B cell (primary cell): ENCODE measurements around the gene ARHGAP45. TPM values are rescaled to one million over a fixed set of nuclear protein-coding genes. Genes with fewer than 3 reads are reported as not detected.

Experiments used
- ATAC-seq: fragments of 200-7000 bp; cut with Tn5 transposase; one replicate; pipeline ENCODE4 v1.10.0; 2021; ENCODE audit warnings: low read depth, mild to moderate bottlenecking, moderate number of reproducible peaks, moderate library complexity
- CTCF ChIA-PET: fragments of 350-600 bp; sonication (Branson Sonifier 250); formaldehyde crosslinking; loops from one replicate; lab custom pipeline; 2021; ENCODE audit warnings: antibody characterized with exemption, inconsistent platforms; lab: Charles Lee
- POLR2A ChIA-PET: fragments of 350-600 bp; sonication (Branson Sonifier 250); formaldehyde crosslinking; loops from one replicate; lab custom pipeline; 2021; ENCODE audit warnings: antibody characterized with exemption; lab: Charles Lee
- DNase-seq: peaks from one replicate; pipeline ENCODE4 v3.0.0; 2013
- H2AFZ ChIP-seq: 2 replicates; pipeline ENCODE4 v1.6.1; 2012; ENCODE audit warnings: mild to moderate bottlenecking, low read depth, low read length; ENCODE audit not compliant: insufficient read depth, poor library complexity, severe bottlenecking
- H3K27ac ChIP-seq, 2 donors: 1 replicate in 1 of 2; 2 replicates in 1 of 2; pipeline ENCODE4 v1.5.1; 2012 to 2013; ENCODE audit warnings: low read length in 2 of 2, mild to moderate bottlenecking in 2 of 2, moderate library complexity in 1 of 2
- H3K27me3 ChIP-seq, 4 experiments: fragments of 200-600 bp in 1 of 4; sonication (generic) in 1 of 4; replicated peaks in 1 of 4; 1 replicate in 2 of 4; 2 replicates in 2 of 4; pipeline versions ENCODE4 v1.6.1 to v1.7.0; 2013 to 2016; ENCODE audit warnings: low read length in 3 of 4, mild to moderate bottlenecking in 2 of 4, mixed read lengths in 1 of 4, moderate library complexity in 1 of 4; ENCODE audit not compliant: insufficient read depth in 4 of 4, control insufficient read depth in 3 of 4; ENCODE audit errors: control extremely low read depth in 1 of 4
- H3K36me3 ChIP-seq, 2 experiments: replicated peaks in 1 of 2; 1 replicate in 1 of 2; 2 replicates in 1 of 2; pipeline versions ENCODE4 v1.6.1 to v1.7.1; 2013; ENCODE audit warnings: low read length in 1 of 2; ENCODE audit not compliant: insufficient read depth in 2 of 2, control insufficient read depth in 1 of 2; ENCODE audit errors: control extremely low read depth in 1 of 2, extremely low read depth in 1 of 2
- H3K4me1 ChIP-seq, 2 donors: fragments of 200-600 bp in 1 of 2; sonication (generic) in 1 of 2; 1 replicate in 1 of 2; 2 replicates in 1 of 2; pipeline versions ENCODE4 v1.5.1 to v1.6.1; 2013 to 2017; ENCODE audit warnings: low read length in 2 of 2; ENCODE audit not compliant: control insufficient read depth in 2 of 2, insufficient read depth in 2 of 2
- H3K4me2 ChIP-seq: replicated peaks from 2 replicates; pipeline ENCODE3; 2012; ENCODE audit warnings: mild to moderate bottlenecking, low read depth, low read length; ENCODE audit not compliant: poor library complexity, severe bottlenecking
- H3K4me3 ChIP-seq, 5 experiments: fragments of 200-600 bp in 1 of 5; sonication (generic) in 1 of 5; 1 replicate in 3 of 5; 2 replicates in 2 of 5; pipeline versions ENCODE4 v1.5.1 to v1.7.0; 2011 to 2016; ENCODE audit warnings: low read length in 4 of 5, mild to moderate bottlenecking in 4 of 5, low read depth in 2 of 5, control low read depth in 1 of 5, moderate library complexity in 1 of 5; ENCODE audit not compliant: insufficient read depth in 1 of 5; ENCODE audit errors: control extremely low read depth in 1 of 5, extremely low read depth in 1 of 5
- H3K79me2 ChIP-seq: fragments of 200-600 bp; sonication (generic); one replicate; pipeline ENCODE4 v1.6.0; 2016; ENCODE audit warnings: low read length; ENCODE audit not compliant: control insufficient read depth, insufficient read depth
- H3K9ac ChIP-seq: fragments of 200-600 bp; sonication (generic); 2 replicates; pipeline ENCODE4 v1.6.1; 2017; ENCODE audit warnings: mild to moderate bottlenecking, low read length, moderate library complexity
- H3K9me3 ChIP-seq, 3 donors: one replicate each; pipeline versions ENCODE4 v1.6.1 to v1.7.1; 2013; ENCODE audit warnings: low read length in 2 of 3; ENCODE audit not compliant: control insufficient read depth in 2 of 3, insufficient read depth in 1 of 3; ENCODE audit errors: control extremely low read depth in 1 of 3
- H4K20me1 ChIP-seq: 2 replicates; pipeline ENCODE4 v1.6.0; 2012; ENCODE audit warnings: mild to moderate bottlenecking, low read length; ENCODE audit not compliant: insufficient read depth, control insufficient read depth, poor library complexity, severe bottlenecking
- H3K27ac Mint-ChIP-seq: one replicate; pipeline ENCODE4 v1.8.0; 2021; ENCODE audit warnings: mixed read lengths
- H3K27me3 Mint-ChIP-seq: one replicate; pipeline ENCODE4 v1.8.0; 2021; ENCODE audit warnings: mixed read lengths
- H3K4me1 Mint-ChIP-seq: one replicate; pipeline ENCODE4 v1.8.0; 2021; ENCODE audit warnings: mixed read lengths
- H3K4me3 Mint-ChIP-seq: one replicate; pipeline ENCODE4 v1.8.0; 2021; ENCODE audit warnings: mixed read lengths
- H3K9me3 Mint-ChIP-seq: one replicate; pipeline ENCODE4 v1.8.0; 2022; ENCODE audit warnings: mixed read lengths; ENCODE audit not compliant: insufficient read depth
- EZH2 ChIP-seq: IDR thresholded peaks from 2 replicates; pipeline ENCODE4 v1.6.1; 2012; ENCODE audit warnings: borderline replicate concordance, low read depth, mild to moderate bottlenecking, moderate library complexity, low read length; ENCODE audit not compliant: insufficient read depth, poor library complexity, severe bottlenecking
- WGBS: methylation state at CpG from one replicate; pipeline ENCODE4 v1.1.5; 2013; ENCODE audit warnings: missing lambda C conversion rate; ENCODE audit not compliant: insufficient coverage; 5-methylcytosine and 5-hydroxymethylcytosine counted together
- intact Hi-C: fragments of 100-400 bp; cut with micrococcal nuclease; formaldehyde crosslinking; loops from one replicate; pipeline ENCODE4 v1.10.0; 2022
- polyA plus RNA-seq: library from polyadenylated mRNA; depleted of rRNA; stranded (reverse); fragments of >200 nt; gene quantifications from 2 replicates; pipeline ENCODE4 v1.2.3, GENCODE V29; 2012
- total RNA-seq, 2 donors: library from RNA; stranded (reverse); fragments of 120-200 nt in 1 of 2; gene quantifications; 1 replicate in 1 of 2; 2 replicates in 1 of 2; pipeline versions ENCODE4 v1.2.3 to v1.2.4, GENCODE V29; 2013 to 2022
- TF ChIP-seq, protein P1 (sequence below): fragments of 200-600 bp; IDR thresholded peaks from one replicate; pipeline ENCODE4 v1.8.0; 2022; ENCODE audit warnings: antibody characterized with exemption, mild to moderate bottlenecking

The ARHGAP45 gene
- total and polyA plus RNA-seq, 2 donors (not counting 1 experiment from before 2014, with no cell fraction given): 488 to 490 TPM

DNA sequence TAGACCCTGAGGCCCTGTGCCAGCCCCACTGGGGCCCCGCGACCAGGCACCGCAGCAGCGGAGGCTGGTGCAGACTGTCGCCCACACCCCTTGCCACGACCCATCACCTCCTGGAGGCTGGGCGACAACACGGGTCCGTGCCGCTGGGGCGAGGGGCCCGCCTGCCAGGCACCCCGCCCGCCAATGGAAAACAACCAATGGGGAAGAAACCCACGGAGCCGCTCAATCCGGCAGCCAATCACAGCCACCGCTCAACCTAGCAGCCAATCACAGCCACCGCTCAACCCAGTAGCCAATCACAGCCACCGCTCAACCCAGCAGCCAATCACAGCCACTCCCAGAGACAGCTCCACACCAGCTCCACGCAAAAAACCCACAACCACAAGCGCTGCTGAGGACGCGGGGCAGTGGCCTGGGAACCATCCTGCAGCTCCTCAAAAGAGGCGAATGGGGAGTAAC is 66.5 kb downstream of the ARHGAP45 start:
- ChIA-PET CTCF (interaction anchor here (0.7 to 1.7 kb wide), 5 partner anchors 20 to 276 kb away, joined by 3 to 9 read pairs (median 3); no protein-coding TSS in a partner anchor), POLR2A (interaction anchor here (0.5 to 0.8 kb wide), 3 partner anchors 39 to 110 kb away, joined by 3 to 6 read pairs (median 3); no protein-coding TSS in a partner anchor)
- H3K9me3 ChIP-seq: peaks cover 0 to 5% (median 0%) of the 10 kb centered on the region in 3 donors
- ATAC-seq (peak; percentile 67), DNase-seq (peak; percentile 83)
- H3K4me1 ChIP-seq: peaks cover 42 to 58% of the 10 kb centered on the region in 2 donors
- peaks cover 67% of the 10 kb centered on the region for H3K79me2 ChIP-seq
- Mint-ChIP-seq H3K27me3 (no peaks in the 10 kb centered on the region), H3K4me1 (peaks cover 38% of the 10 kb centered on the region), H3K9me3 (no peaks in the 10 kb centered on the region), H3K27ac (peak overlapping the region; percentile 93), H3K4me3 (peak overlapping the region; percentile 90)
- 73% methylated on average over 25 of the region's 25 CpGs for WGBS
- H4K20me1 ChIP-seq: peaks cover 43% of the 10 kb centered on the region
- intact Hi-C loops: loop anchor here (2.0 to 5.0 kb wide), 2 partner anchors 21 to 59 kb away; no protein-coding TSS in a partner anchor
- peak overlapping the region; percentile 79 for H2AFZ ChIP-seq
- peak overlapping the region; percentile 95 for H3K4me2 ChIP-seq
- H3K4me3 ChIP-seq: peak overlapping the region in 4 of 5 experiments; percentile 70 to 92 (median 82)
- H3K36me3 ChIP-seq: no peaks in the 10 kb centered on the region
- H3K27ac ChIP-seq: peak overlapping the region; percentile 78 to 89
- H3K27me3 ChIP-seq: no peaks in the 10 kb centered on the region
- H3K9ac ChIP-seq: peak overlapping the region; percentile 87
- TF ChIP-seq, protein P1, sequence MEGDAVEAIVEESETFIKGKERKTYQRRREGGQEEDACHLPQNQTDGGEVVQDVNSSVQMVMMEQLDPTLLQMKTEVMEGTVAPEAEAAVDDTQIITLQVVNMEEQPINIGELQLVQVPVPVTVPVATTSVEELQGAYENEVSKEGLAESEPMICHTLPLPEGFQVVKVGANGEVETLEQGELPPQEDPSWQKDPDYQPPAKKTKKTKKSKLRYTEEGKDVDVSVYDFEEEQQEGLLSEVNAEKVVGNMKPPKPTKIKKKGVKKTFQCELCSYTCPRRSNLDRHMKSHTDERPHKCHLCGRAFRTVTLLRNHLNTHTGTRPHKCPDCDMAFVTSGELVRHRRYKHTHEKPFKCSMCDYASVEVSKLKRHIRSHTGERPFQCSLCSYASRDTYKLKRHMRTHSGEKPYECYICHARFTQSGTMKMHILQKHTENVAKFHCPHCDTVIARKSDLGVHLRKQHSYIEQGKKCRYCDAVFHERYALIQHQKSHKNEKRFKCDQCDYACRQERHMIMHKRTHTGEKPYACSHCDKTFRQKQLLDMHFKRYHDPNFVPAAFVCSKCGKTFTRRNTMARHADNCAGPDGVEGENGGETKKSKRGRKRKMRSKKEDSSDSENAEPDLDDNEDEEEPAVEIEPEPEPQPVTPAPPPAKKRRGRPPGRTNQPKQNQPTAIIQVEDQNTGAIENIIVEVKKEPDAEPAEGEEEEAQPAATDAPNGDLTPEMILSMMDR: no peak
- TF ChIP-seq EZH2: no peak

DNA sequence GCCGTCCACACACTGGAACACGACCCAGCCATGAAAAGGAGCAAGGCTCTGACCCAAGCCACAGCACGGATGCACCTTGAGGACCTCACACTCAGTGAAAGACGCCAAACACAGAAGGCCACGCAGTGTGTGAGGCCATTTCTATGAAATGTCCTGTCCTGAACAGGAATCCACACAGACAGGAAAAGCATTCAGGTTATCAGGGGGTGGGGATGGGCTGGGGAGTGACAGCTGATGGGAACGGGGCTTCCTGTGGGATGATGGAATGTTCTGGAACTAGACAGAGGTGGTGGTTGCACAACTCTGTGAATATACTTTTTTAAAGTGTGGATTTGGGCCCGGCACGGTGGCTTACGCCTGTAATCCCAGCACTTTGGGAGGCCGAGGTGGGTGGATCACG is 67.5 kb downstream of the ARHGAP45 start:
- Mint-ChIP-seq H3K9me3 (no peaks in the 10 kb centered on the region), H3K27ac (peak overlapping the region; percentile 15), H3K4me3 (no peak overlapping the region), H3K27me3 (no peaks in the 10 kb centered on the region), H3K4me1 (peaks cover 37% of the 10 kb centered on the region)
- no peak overlapping the region for H3K9ac ChIP-seq
- no peak for DNase-seq
- peaks cover 33% of the 10 kb centered on the region for H4K20me1 ChIP-seq
- peaks cover 0 to 5% (median 0%) of the 10 kb centered on the region in 3 donors for H3K9me3 ChIP-seq
- TF ChIP-seq, protein P1: no peak
- TF ChIP-seq EZH2: no peak
- intact Hi-C loops: loop anchor here (5.0 kb wide), 1 partner anchor 58 kb away; no protein-coding TSS in a partner anchor
- POLR2A ChIA-PET: interaction anchor here (0.6 to 0.7 kb wide), 2 partner anchors 24 to 212 kb away, joined by 3 to 4 read pairs; no protein-coding TSS in a partner anchor
- no peak overlapping the region for H3K4me3 ChIP-seq
- H3K4me1 ChIP-seq: peaks cover 42 to 58% of the 10 kb centered on the region in 2 donors
- no peak for ATAC-seq
- no peak overlapping the region for H2AFZ ChIP-seq
- H3K36me3 ChIP-seq: no peaks in the 10 kb centered on the region
- H3K79me2 ChIP-seq: peaks cover 58% of the 10 kb centered on the region
- H3K4me2 ChIP-seq: no peak overlapping the region
- CTCF ChIA-PET: interaction anchor here (0.9 to 1.7 kb wide), 2 partner anchors 21 to 106 kb away, joined by 3 to 9 read pairs; no protein-coding TSS in a partner anchor
- no peaks in the 10 kb centered on the region for H3K27me3 ChIP-seq
- WGBS: 96% methylated on average over 6 of the region's 11 CpGs
- H3K27ac ChIP-seq: no peak overlapping the region
